SW 1271 (cell line): ENCODE results near the gene BORCS8.
"Not testable (repeated sequence)": the region's sequence is repeated elsewhere in the genome, so short reads cannot be mapped to it uniquely, and the experiment has no call there.

Experiments
- DNase-seq, 2 experiments: peaks; one replicate each; lab custom pipeline; 2025; lab: John Stamatoyannopoulos, UW

BORCS8 gene

GRCh38 chr19:19148504-19148903, 43.4 kb downstream of the BORCS8 start:
- DNase-seq = not testable (repeated sequence)

GRCh38 chr19:19147344-19147743, 44.6 kb downstream of the BORCS8 start:
- no peak for DNase-seq

GRCh38 chr19:19146865-19147264, 45.1 kb downstream of the BORCS8 start:
- DNase-seq = no peak

GRCh38 chr19:19145684-19146608, 46.0 kb downstream of the BORCS8 start:
- peak in 1 of 2 experiments; percentile 20 for DNase-seq

GRCh38 chr19:19145281-19145680, 46.7 kb downstream of the BORCS8 start:
- DNase-seq = no peak

GRCh38 chr19:19142347-19142746, 49.6 kb downstream of the BORCS8 start:
- DNase-seq = no peak

- DNase-seq = no peak
These were observed 51.5 kb downstream of the BORCS8 start for GRCh38 chr19:19140476-19140875.

- no peak for DNase-seq
These were observed 52.1 kb downstream of the BORCS8 start for GRCh38 chr19:19139876-19140229.

GRCh38 chr19:19138109-19138981, 53.6 kb downstream of the BORCS8 start, which contains the start of gene TMEM161A:
TMEM161A (minus strand) TSS chr19:19138478; CDS start chr19:19138428, 50 bp downstream.
- DNase-seq = peak; percentile 95 to 96

GRCh38 chr19:19137556-19138108, 54.3 kb downstream of the BORCS8 start:
- DNase-seq = no peak

- not testable (repeated sequence) for DNase-seq
These were observed 56.2 kb downstream of the BORCS8 start for GRCh38 chr19:19135713-19136112.

- DNase-seq = no peak
These were observed 57.2 kb downstream of the BORCS8 start for GRCh38 chr19:19134687-19135158.

GRCh38 chr19:19133985-19134384, 58.0 kb downstream of the BORCS8 start:
- DNase-seq = no peak

GRCh38 chr19:19132912-19133311, 59.0 kb downstream of the BORCS8 start:
- DNase-seq = no peak

- no peak for DNase-seq
These were observed 60.0 kb downstream of the BORCS8 start for GRCh38 chr19:19131989-19132388.
